NCI-H2029 (cell line): ENCODE results near the gene KRTAP5-9.
"Not testable (repeated sequence)": the region's sequence is repeated elsewhere in the genome, so short reads cannot be mapped to it uniquely, and the experiment has no call there.

ENCODE experiments used
- DNase-seq: peaks from one replicate; lab custom pipeline; 2025; lab: John Stamatoyannopoulos, UW

The KRTAP5-9 gene

GRCh38 chr11:71562120-71562519, 13.9 kb downstream of the KRTAP5-9 start:
- DNase-seq = no peak

- no peak for DNase-seq
These were observed 15.2 kb downstream of the KRTAP5-9 start for GRCh38 chr11:71563406-71563805.

- DNase-seq = no peak
These were observed 16.2 kb downstream of the KRTAP5-9 start for GRCh38 chr11:71564430-71564829.

GRCh38 chr11:71565263-71565662, 17.0 kb downstream of the KRTAP5-9 start, which contains the start of gene KRTAP5-10:
TSS of gene KRTAP5-10 (plus strand) at chr11:71565563. CDS start at chr11:71565588, 25 bp downstream.
- DNase-seq = no peak

GRCh38 chr11:71566081-71566620, 17.9 kb downstream of the KRTAP5-9 start:
- no peak for DNase-seq

- not testable (repeated sequence) for DNase-seq
These were observed 18.7 kb downstream of the KRTAP5-9 start for GRCh38 chr11:71566626-71567599.

GRCh38 chr11:71567633-71568032, 19.4 kb downstream of the KRTAP5-9 start:
- DNase-seq = not testable (repeated sequence)

- DNase-seq = no peak
These were observed 20.6 kb downstream of the KRTAP5-9 start for GRCh38 chr11:71568704-71569349.

- not testable (repeated sequence) for DNase-seq
These were observed 23.1 kb downstream of the KRTAP5-9 start for GRCh38 chr11:71571101-71571850.

- DNase-seq = no peak
These were observed 24.6 kb downstream of the KRTAP5-9 start for GRCh38 chr11:71572811-71573210.

- DNase-seq = no peak
These were observed 26.2 kb downstream of the KRTAP5-9 start for GRCh38 chr11:71574418-71574817.

GRCh38 chr11:71575723-71576424, 27.7 kb downstream of the KRTAP5-9 start:
- no peak for DNase-seq

- DNase-seq = not testable (repeated sequence)
These were observed 28.7 kb downstream of the KRTAP5-9 start for GRCh38 chr11:71576688-71577465.

- no peak for DNase-seq
These were observed 29.3 kb downstream of the KRTAP5-9 start for GRCh38 chr11:71577469-71578004.

GRCh38 chr11:71579513-71579912, 31.3 kb downstream of the KRTAP5-9 start:
- DNase-seq = not testable (repeated sequence)

GRCh38 chr11:71580057-71581003, 32.1 kb downstream of the KRTAP5-9 start:
- DNase-seq = peak; percentile 86

- DNase-seq = no peak
These were observed 33.6 kb downstream of the KRTAP5-9 start for GRCh38 chr11:71581826-71582225.

GRCh38 chr11:71582309-71582895, 34.2 kb downstream of the KRTAP5-9 start, which contains the start of gene KRTAP5-11:
TSS of gene KRTAP5-11 (minus strand) at chr11:71582875. CDS start at chr11:71582837, 38 bp downstream.
- DNase-seq = no peak
